Measurements from ENCODE around the gene LIPK.

The LIPK gene

GRCh38 chr10:88765816-88766215 is 59.8 kb downstream of the LIPK start:
- TF ChIP-seq CTCF (conservative IDR thresholded peaks at IDR 0.05; ENCODE audit: control insufficient read depth, insufficient read depth, low read depth, low read length) = no peak
- no peak overlapping the region for H3K4me3 ChIP-seq (ENCODE audit: control insufficient read depth, low read depth, low read length)
- DNase-seq (ENCODE audit: low read depth) = no peak

- no peak for DNase-seq (ENCODE audit: low read depth)
- TF ChIP-seq CTCF (conservative IDR thresholded peaks at IDR 0.05; ENCODE audit: control insufficient read depth, insufficient read depth, low read depth, low read length) = no peak
- H3K4me3 ChIP-seq (ENCODE audit: control insufficient read depth, low read depth, low read length) = no peak overlapping the region
Observed at GRCh38 chr10:88769384-88769783, 63.3 kb downstream of the LIPK start.

GRCh38 chr10:88781206-88781605 is 75.2 kb downstream of the LIPK start:
- H3K4me3 ChIP-seq (ENCODE audit: control insufficient read depth, low read depth, low read length) = no peak overlapping the region
- DNase-seq (ENCODE audit: low read depth) = no peak
- no peak for TF ChIP-seq CTCF (conservative IDR thresholded peaks at IDR 0.05; ENCODE audit: control insufficient read depth, insufficient read depth, low read depth, low read length)

GRCh38 chr10:88782222-88782621 is 76.2 kb downstream of the LIPK start:
- DNase-seq (ENCODE audit: low read depth) = no peak
- H3K4me3 ChIP-seq (ENCODE audit: control insufficient read depth, low read depth, low read length) = no peak overlapping the region
- TF ChIP-seq CTCF (conservative IDR thresholded peaks at IDR 0.05; ENCODE audit: control insufficient read depth, insufficient read depth, low read depth, low read length) = no peak

- peak; percentile 47 for DNase-seq (ENCODE audit: low read depth)
Observed at GRCh38 chr10:88783724-88784123, 77.7 kb downstream of the LIPK start.

GRCh38 chr10:88786032-88786770 is 80.2 kb downstream of the LIPK start:
- H3K4me3 ChIP-seq (ENCODE audit: control insufficient read depth, low read depth, low read length) = no peak overlapping the region
- no peak for DNase-seq (ENCODE audit: low read depth)
- TF ChIP-seq CTCF (conservative IDR thresholded peaks at IDR 0.05; ENCODE audit: control insufficient read depth, insufficient read depth, low read depth, low read length) = no peak

More at GRCh38 chr10:88783724-88784123, 77.7 kb downstream of the LIPK start:
- TF ChIP-seq CTCF (conservative IDR thresholded peaks at IDR 0.05; ENCODE audit: control insufficient read depth, insufficient read depth, low read depth, low read length) = no peak
- no peak overlapping the region for H3K4me3 ChIP-seq (ENCODE audit: control insufficient read depth, low read depth, low read length)

Measured in fibroblast of mammary gland (primary cell).